K562 (cell line): ENCODE data around the gene TSC22D1. TPM values are rescaled to one million over a fixed set of nuclear protein-coding genes. Genes with fewer than 3 reads are reported as not detected.

Experiments used
- ATAC-seq: fragments of 200-7000 bp; cut with Tn5 transposase; 3 replicates; pipeline ENCODE4 v1.9.1; 2020; ENCODE audit warnings: moderate library complexity
- BruUV-seq: library from RNA; stranded (reverse); fragments of 400-500 nt; replicated peaks from 2 replicates; lab custom pipeline; 2021; lab: Mats Ljungman, UMichigan
- CTCF ChIA-PET: fragments of 300-600 bp; formaldehyde crosslinking; extraction: SDS; loops from one replicate; lab custom pipeline; 2021; ENCODE audit warnings: low intra/inter-chr PET ratio; lab: Yijun Ruan, JAX
- POLR2A ChIA-PET: fragments of 300-600, 350-650 bp; sonication (Branson Sonifier 250); formaldehyde crosslinking; extraction: SDS; loops from one replicate; lab custom pipeline; 2021; ENCODE audit warnings: antibody characterized with exemption, inconsistent platforms; lab: Yijun Ruan, JAX
- DNase-seq, 4 experiments: peaks; one replicate each; pipeline versions ENCODE4 v3.0.0 to v3.0.0-alpha.2; 2011 to 2018; ENCODE audit warnings: low spot score in 3 of 4, mixed read lengths in 3 of 4; ENCODE audit errors: extremely low read depth in 1 of 4
- FAIRE-seq: peaks from 2 replicates; lab custom pipeline; 2011; peaks lifted over from hg19 to GRCh38; lab: Jason Lieb, UNC
- H2AFZ ChIP-seq: 2 replicates; pipeline ENCODE4 v1.6.0; 2011; ENCODE audit warnings: low read depth, low read length, control low read depth, inconsistent platforms
- H3K27ac ChIP-seq: fragments of 200-600 bp; 3 replicates; pipeline ENCODE4 v1.8.0; 2011; ENCODE audit warnings: low read depth, mild to moderate bottlenecking, control low read depth, inconsistent platforms, low read length, moderate library complexity, mixed read lengths; ENCODE audit errors: extremely low read depth
- H3K27me3 ChIP-seq, 2 experiments: fragments of 300-600 bp in 1 of 2; 2 replicates in 1 of 2; 3 replicates in 1 of 2; pipeline versions ENCODE4 v1.6.0 to v1.8.0; 2011; ENCODE audit warnings: inconsistent platforms in 2 of 2, low read length in 2 of 2, mild to moderate bottlenecking in 1 of 2, mixed read lengths in 1 of 2, moderate library complexity in 1 of 2; ENCODE audit not compliant: control insufficient read depth in 2 of 2, insufficient read depth in 2 of 2
- H3K36me3 ChIP-seq: fragments of 300-600 bp; 3 replicates; pipeline ENCODE4 v1.8.0; 2011; ENCODE audit warnings: mild to moderate bottlenecking, low read length, inconsistent platforms; ENCODE audit not compliant: control insufficient read depth, insufficient read depth
- H3K4me1 ChIP-seq, 2 experiments: fragments of 200-600 bp in 1 of 2; replicated peaks in 1 of 2; 2 replicates in 1 of 2; 3 replicates in 1 of 2; pipeline versions ENCODE4 v1.5.1 to v1.8.0; 2011; ENCODE audit warnings: inconsistent platforms in 2 of 2, low read length in 2 of 2, mild to moderate bottlenecking in 1 of 2, mixed read lengths in 1 of 2, moderate library complexity in 1 of 2; ENCODE audit not compliant: control insufficient read depth in 2 of 2, insufficient read depth in 2 of 2
- H3K4me2 ChIP-seq: 2 replicates; pipeline ENCODE4 v1.6.1; 2011; ENCODE audit warnings: low read length, control low read depth, inconsistent platforms, mixed read lengths; ENCODE audit not compliant: insufficient read depth
- H3K4me3 ChIP-seq: fragments of 200-600 bp; sonication (generic), shearing (Covaris generic); 2 replicates; pipeline ENCODE4 v1.5.1; 2016; ENCODE audit warnings: control low read depth, inconsistent platforms
- H3K79me2 ChIP-seq: fragments of 200-600 bp; 3 replicates; pipeline ENCODE4 v1.8.0; 2011; ENCODE audit warnings: low read length, inconsistent platforms; ENCODE audit not compliant: control insufficient read depth, insufficient read depth
- H3K9ac ChIP-seq, 2 experiments: 2 replicates each; pipeline versions ENCODE4 v1.6.0 to v1.6.1; 2011; ENCODE audit warnings: low read depth in 2 of 2, low read length in 2 of 2, control low read depth in 1 of 2, inconsistent platforms in 1 of 2, mild to moderate bottlenecking in 1 of 2, mixed read lengths in 1 of 2; ENCODE audit not compliant: insufficient read depth in 1 of 2
- H3K9me1 ChIP-seq: one replicate; pipeline ENCODE4 v1.6.0; 2011; ENCODE audit warnings: inconsistent platforms, mild to moderate bottlenecking, low read length, moderate library complexity; ENCODE audit not compliant: control insufficient read depth, insufficient read depth
- H3K9me3 ChIP-seq: replicated peaks from 2 replicates; pipeline ENCODE4 v1.5.1; 2011; ENCODE audit warnings: low read depth, low read length, inconsistent platforms; ENCODE audit not compliant: control insufficient read depth, insufficient read depth
- H4K20me1 ChIP-seq: replicated peaks from 2 replicates; pipeline ENCODE4 v1.6.1; 2011; ENCODE audit warnings: low read length, inconsistent platforms, mixed read lengths; ENCODE audit not compliant: control insufficient read depth, insufficient read depth
- DEAF1 ChIP-seq: fragments of 450-650 bp; formaldehyde crosslinking; IDR thresholded peaks from 2 replicates; pipeline ENCODE4 v1.4.0; 2020; ENCODE audit warnings: mild to moderate bottlenecking, moderate library complexity
- E2F1 ChIP-seq: sonication (generic); formaldehyde crosslinking; IDR thresholded peaks from 2 replicates; pipeline ENCODE4 v1.8.1; 2023; ENCODE audit warnings: mild to moderate bottlenecking, missing genetic modification reagents, moderate library complexity
- HDAC8 ChIP-seq: fragments of 450-650 bp; IDR thresholded peaks from 2 replicates; pipeline ENCODE4 v1.6.1; 2016; ENCODE audit warnings: mild to moderate bottlenecking, missing genetic modification characterization, moderate library complexity, missing compliant biosample characterization
- MCM5 ChIP-seq: fragments of 450-650 bp; IDR thresholded peaks from 2 replicates; pipeline ENCODE4 v1.6.1; 2016; ENCODE audit warnings: low read depth
- RERE ChIP-seq: sonication (generic); formaldehyde crosslinking; IDR thresholded peaks from 2 replicates; pipeline ENCODE4 v1.8.0; 2023; ENCODE audit warnings: missing genetic modification reagents, mild to moderate bottlenecking, borderline replicate concordance
- SNIP1 ChIP-seq: fragments of 450-650 bp; IDR thresholded peaks from 2 replicates; pipeline ENCODE4 v1.7.1; 2017; ENCODE audit warnings: low read depth, mild to moderate bottlenecking
- SOX6 ChIP-seq: fragments of 450-650 bp; IDR thresholded peaks from 2 replicates; pipeline ENCODE4 v1.6.1; 2014; ENCODE audit warnings: mild to moderate bottlenecking
- TBL1XR1 ChIP-seq, 2 experiments: IDR thresholded peaks; 2 replicates each; pipeline ENCODE4 v1.6.1; 2012; ENCODE audit warnings: improper control_type of control experiment in 2 of 2, low read length in 2 of 2, mild to moderate bottlenecking in 1 of 2
- THRAP3 ChIP-seq: fragments of 450-650 bp; IDR thresholded peaks from 2 replicates; pipeline ENCODE4 v1.6.1; 2016; ENCODE audit warnings: mild to moderate bottlenecking, inconsistent platforms, borderline replicate concordance
- ZNF444 ChIP-seq: fragments of 250-450 bp; sonication (Bioruptor Pico); IDR thresholded peaks from 2 replicates; pipeline ENCODE4 v1.4.0; 2020; ENCODE audit warnings: mild to moderate bottlenecking, moderate library complexity
- WGBS: fragments of 100-300 bp; shearing (Covaris generic); methylation state at CpG from one replicate; pipeline ENCODE4 v1.1.6; 2016; ENCODE audit warnings: low coverage, mixed read lengths; ENCODE audit not compliant: insufficient coverage; ENCODE audit errors: missing lambda C conversion rate; 5-methylcytosine and 5-hydroxymethylcytosine counted together
- in situ Hi-C: fragments of 300-500 bp; cut with MboI; formaldehyde crosslinking; loops from 4 replicates; pipeline ENCODE4 v1.15.0; 2018; ENCODE audit warnings: inconsistent platforms, mixed read lengths
- intact Hi-C: fragments of 100-400 bp; cut with micrococcal nuclease; formaldehyde crosslinking; loops from 2 replicates; pipeline ENCODE4 v1.14.2; 2022
- polyA plus RNA-seq, 8 experiments: library from polyadenylated mRNA; depleted of rRNA in 4 of 8; stranded (reverse) in 5 of 8; unstranded in 3 of 8; fragments of >200 nt; fragmentation: Nextera tagmentation in 2 of 8; fragmentation: Illumina TruSeq in 1 of 8; extraction: Ambion mirVana in 2 of 8; extraction: Trizol in 1 of 8; gene quantifications; 2 replicates each; pipeline versions ENCODE4 v1.2.1 to v1.2.3, GENCODE V29; 2011 to 2014; ENCODE audit warnings: inconsistent platforms in 1 of 8, missing spikeins in 1 of 8
- total RNA-seq, 7 experiments: library from RNA; depleted of rRNA in 6 of 7; stranded (reverse); fragments of >200 nt in 6 of 7; fragmentation: Illumina TruSeq in 2 of 7; extraction: Trizol in 2 of 7; gene quantifications; 2 replicates each; pipeline versions ENCODE4 v1.2.1 to v1.2.3, GENCODE V29; 2011 to 2021; ENCODE audit warnings: low replicate concordance in 1 of 7
- TF ChIP-seq, protein P1 (sequence below): fragments of 250-450 bp; sonication (Bioruptor Pico); IDR thresholded peaks from 2 replicates; pipeline ENCODE4 v1.6.1; 2021; ENCODE audit warnings: mild to moderate bottlenecking

TSC22D1 gene
- total and polyA plus RNA-seq, 9 of the 15 experiments (the other 6 are each of a cell fraction or from before 2014, with no cell fraction given), result 2.6 to 19.8 (median 8.4) TPM

GRCh38 chr13:44617648-44618047 is 41.5 kb upstream of the TSC22D1 start:
- no peak overlapping the region for H2AFZ ChIP-seq
- TF ChIP-seq SOX6, result no peak
- TF ChIP-seq MCM5, result no peak
- TF ChIP-seq RERE (CRISPR knock-in tag), result no peak
- TF ChIP-seq DEAF1 (CRISPR knock-in tag), result no peak
- TF ChIP-seq, protein P1, sequence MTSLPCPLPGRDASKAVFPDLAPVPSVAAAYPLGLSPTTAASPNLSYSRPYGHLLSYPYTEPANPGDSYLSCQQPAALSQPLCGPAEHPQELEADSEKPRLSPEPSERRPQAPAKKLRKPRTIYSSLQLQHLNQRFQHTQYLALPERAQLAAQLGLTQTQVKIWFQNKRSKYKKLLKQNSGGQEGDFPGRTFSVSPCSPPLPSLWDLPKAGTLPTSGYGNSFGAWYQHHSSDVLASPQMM, result no peak
- TF ChIP-seq ZNF444 (CRISPR knock-in tag), result no peak
- no peak for TF ChIP-seq E2F1 (CRISPR knock-in tag)
- TF ChIP-seq TBL1XR1 (IDR thresholded peaks at IDR 0.05; ENCODE audit: low read length in 2 of 2), result no peak
- no peak for TF ChIP-seq HDAC8 (tag)
- TF ChIP-seq SNIP1, result no peak
- no peak for TF ChIP-seq THRAP3
- POLR2A ChIA-PET, result no interaction called here
- 6% methylated on average over 11 of the region's 11 CpGs for WGBS
- CTCF ChIA-PET, result no interaction called here
- H3K9me3 ChIP-seq, result no peaks in the 10 kb centered on the region
- H3K79me2 ChIP-seq, result no peaks in the 10 kb centered on the region
- intact Hi-C loops, result no loop called here
- H3K9ac ChIP-seq, result no peak overlapping the region
- no TSS peak for BruUV-seq
- no peak overlapping the region for H3K4me3 ChIP-seq
- H3K27ac ChIP-seq, result no peak overlapping the region
- no peaks in the 10 kb centered on the region for H3K36me3 ChIP-seq
- no peaks in the 10 kb centered on the region for H3K4me1 ChIP-seq
- ATAC-seq (no peak), DNase-seq (no peak), FAIRE-seq (no peak)
- H3K9me1 ChIP-seq, result no peaks in the 10 kb centered on the region
- in situ Hi-C loops, result no loop called here
- no peaks in the 10 kb centered on the region for H4K20me1 ChIP-seq
- no peaks in the 10 kb centered on the region; a peak in 2 of 5 replicates for H3K27me3 ChIP-seq
- no peak overlapping the region for H3K4me2 ChIP-seq
